ENCODE results near the gene DAND5. TPM values are rescaled to one million over a fixed set of nuclear protein-coding genes. Genes with fewer than 3 reads are reported as not detected.
"Not testable (repeated sequence)": the region's sequence is repeated elsewhere in the genome, so short reads cannot be mapped to it uniquely, and the experiment has no call there.

DAND5 gene
- total RNA-seq, 1 donor from 2014 or later: not detected

DNA sequence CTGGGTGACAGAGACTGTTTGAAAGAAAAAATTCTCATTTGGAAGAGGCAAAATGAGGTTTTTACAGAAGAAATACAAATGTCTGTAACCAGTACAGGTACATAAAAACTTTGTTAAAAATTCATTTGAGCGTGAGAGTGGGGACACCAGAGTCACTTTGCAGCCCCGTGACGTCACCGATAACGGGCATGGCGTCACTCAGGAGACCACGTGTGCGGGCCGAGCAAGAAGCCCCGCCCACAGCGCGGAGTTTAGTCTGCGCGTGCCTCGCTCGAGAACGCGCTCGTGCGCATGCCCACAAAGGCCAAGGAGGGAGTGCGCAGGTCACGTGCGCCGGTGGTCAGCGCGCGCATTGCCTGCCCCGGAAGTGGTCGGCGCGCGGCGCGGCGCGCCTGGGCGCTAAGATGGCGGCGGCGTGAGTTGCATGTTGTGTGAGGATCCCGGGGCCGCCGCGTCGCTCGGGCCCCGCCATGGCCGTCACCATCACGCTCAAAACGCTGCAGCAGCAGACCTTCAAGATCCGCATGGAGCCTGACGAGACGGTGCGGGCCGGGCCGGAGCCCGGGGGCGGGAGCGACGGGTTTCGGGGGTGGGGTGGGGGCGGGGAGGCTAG lies 23.8 kb upstream of the DAND5 start, which contains the start of gene RAD23A:
RAD23A (plus strand) TSS at position 384 of the 613 bp plus-strand sequence; CDS start at position 471, 87 bp downstream.
- peak; percentile 99 for DNase-seq (ENCODE audit: low read depth)

DNA sequence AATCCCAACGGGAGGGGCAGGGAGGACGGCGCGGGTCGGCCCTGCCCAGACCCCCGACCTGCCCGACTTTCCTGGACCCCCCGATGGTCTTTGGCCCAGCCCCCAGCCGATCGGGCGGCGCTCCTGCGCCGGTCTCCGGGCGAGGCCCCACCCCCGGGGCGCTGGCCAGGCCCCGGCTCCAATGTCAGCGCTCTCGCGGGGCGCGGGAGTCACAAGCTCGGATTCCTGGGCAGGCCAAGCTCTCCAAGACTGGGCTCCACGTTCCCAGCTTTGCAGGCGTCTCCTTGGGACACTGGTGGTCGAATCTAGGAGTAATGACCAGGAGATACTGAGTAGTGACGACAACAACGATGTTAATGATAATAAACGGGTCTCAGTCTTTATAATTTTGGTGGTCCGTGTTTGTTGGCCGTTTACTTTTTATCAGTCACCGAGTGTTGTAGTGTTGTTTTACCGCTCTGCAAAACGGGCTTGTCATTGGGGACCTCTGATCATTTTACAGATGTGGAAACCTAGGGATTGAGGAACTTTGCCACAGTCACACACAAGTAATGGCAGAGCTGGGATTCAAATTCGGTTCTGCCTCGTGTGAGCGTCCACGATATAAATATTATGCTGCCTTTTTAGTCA lies 23.2 kb upstream of the DAND5 start:
- DNase-seq (ENCODE audit: low read depth): peak; percentile 88

DNA sequence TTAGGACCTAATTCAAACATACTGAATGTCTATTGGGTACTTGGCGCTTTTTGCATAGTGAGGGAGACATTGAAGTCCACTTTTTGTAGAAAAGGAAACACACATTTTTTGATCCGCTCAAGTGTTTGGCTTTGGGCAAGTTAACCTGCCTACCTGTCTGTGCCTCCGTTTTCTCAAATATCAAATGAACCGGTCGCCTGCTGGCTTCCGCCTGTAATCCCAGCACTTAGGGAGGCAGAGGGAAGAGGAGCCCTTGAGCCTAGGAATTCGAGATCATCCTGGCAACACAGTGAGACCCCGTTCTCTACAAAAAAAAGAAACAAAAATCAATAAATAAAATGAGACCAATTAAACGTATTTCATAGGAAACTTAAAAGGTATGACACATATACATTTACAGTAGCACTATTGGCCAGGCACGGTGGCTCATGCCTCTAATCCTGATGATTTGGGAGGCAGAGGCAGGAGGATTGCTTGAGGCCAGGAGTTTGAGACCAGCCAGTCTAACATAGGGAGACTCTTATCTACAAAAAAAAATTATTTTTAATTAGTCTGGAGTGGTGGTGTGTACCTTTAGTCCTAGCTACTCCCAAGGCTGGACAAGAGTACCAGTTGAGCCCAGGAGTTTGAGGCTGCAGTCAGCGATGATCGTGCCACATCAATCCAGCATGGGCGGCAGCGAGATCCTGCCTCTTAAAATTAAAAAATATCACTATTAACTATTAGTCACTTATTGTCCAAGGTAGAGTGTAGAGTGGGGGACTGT lies 22.5 kb upstream of the DAND5 start:
- DNase-seq (ENCODE audit: low read depth): no peak

DNA sequence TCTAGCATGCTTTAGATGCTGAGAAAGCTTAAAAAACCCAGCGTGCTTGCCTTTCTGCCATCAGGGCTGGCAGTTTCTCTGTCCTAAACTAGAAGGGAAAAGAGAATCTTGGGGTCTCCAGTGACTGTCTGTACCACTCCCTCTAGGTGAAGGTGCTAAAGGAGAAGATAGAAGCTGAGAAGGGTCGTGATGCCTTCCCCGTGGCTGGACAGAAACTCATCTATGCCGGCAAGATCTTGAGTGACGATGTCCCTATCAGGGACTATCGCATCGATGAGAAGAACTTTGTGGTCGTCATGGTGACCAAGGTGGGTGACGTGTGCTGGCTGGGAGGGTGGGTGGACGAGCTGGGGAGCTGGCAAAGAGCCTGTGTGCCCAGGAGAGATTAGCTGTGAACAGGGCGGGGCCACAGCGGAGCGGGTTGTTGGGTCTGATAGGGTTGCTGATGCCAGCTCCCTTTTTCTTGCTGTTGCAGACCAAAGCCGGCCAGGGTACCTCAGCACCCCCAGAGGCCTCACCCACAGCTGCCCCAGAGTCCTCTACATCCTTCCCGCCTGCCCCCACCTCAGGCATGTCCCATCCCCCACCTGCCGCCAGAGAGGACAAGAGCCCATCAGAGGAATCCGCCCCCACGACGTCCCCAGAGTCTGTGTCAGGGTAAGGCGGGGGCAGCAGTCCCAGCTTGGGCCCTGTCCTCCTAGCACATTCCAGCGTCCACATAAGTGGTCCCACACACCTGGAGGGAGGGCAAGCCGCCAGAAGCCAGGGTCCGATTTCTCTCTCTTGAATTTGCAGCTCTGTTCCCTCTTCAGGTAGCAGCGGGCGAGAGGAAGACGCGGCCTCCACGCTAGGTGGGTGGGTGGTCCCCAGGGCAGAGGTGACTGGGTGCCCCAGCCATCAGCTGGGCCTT lies 21.4 kb upstream of the DAND5 start:
- DNase-seq (ENCODE audit: low read depth): no peak

DNA sequence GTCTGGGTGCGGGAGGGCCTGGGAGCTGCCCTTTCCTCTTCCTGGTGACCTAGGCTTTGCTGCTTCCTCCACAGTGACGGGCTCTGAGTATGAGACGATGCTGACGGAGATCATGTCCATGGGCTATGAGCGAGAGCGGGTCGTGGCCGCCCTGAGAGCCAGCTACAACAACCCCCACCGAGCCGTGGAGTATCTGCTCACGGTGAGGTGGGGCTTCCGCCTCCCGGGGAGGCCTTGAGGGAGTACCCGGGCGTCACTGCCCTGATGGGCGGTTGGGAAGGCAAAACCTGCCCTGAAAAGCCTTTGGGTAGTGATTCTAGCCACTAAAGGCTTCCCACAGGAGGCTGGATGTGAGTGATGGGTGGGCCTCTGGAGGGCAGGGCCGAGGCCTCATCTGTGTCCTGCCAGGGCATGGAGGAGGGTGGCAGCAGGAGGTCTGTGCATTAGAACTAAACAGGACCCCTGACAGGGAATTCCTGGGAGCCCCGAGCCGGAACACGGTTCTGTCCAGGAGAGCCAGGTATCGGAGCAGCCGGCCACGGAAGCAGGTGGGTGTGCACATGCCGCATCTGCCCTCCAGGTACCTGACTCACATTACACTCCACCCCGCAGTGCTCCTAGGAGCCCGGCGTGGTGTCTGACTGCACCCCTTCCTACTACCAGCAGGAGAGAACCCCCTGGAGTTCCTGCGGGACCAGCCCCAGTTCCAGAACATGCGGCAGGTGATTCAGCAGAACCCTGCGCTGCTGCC lies 20.6 kb upstream of the DAND5 start:
- no peak for DNase-seq (ENCODE audit: low read depth)

DNA sequence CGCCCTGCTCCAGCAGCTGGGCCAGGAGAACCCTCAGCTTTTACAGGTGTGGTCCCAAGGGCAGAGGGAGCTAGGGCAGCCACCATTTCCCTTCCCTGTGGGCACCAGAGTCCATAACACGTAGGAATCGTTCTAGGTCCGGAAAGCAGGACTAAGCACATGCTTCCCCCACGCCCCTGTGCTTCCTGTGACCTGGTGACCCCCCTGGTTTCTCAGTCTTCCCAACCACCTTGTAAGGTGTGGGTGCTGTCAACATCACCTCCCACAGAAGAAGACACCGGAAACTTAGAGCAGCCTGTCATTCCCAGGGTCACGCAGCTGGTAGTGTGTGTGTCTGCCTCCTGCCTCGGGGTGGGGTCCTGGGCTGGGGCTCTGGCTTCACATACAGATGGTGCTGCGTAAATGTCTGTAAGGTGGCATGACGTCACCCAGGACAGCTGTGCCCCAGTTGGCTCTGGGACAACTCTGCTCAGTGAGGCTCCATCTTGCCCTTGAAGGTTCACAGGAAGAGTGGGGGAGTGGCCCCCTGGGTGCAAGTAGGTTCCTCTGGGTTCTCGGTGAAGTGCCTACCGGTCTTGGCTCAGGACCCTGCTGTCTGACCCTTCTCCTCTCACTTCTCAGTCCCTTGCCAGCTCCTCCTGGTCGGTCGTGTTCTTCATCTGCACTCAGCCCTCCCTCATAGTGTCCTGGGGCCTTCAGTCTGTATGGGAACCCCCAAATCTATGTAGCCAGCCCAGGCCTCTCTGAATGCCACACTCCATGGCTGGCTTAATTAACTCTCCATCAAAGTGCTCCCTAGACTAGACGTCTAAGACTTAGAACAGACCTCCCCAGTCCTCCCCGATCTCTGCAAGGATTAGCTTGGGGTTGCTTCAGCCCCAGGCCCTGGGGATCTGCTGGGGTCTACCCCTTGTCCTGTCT lies 19.8 kb upstream of the DAND5 start:
- DNase-seq (ENCODE audit: low read depth): peak; percentile 64

DNA sequence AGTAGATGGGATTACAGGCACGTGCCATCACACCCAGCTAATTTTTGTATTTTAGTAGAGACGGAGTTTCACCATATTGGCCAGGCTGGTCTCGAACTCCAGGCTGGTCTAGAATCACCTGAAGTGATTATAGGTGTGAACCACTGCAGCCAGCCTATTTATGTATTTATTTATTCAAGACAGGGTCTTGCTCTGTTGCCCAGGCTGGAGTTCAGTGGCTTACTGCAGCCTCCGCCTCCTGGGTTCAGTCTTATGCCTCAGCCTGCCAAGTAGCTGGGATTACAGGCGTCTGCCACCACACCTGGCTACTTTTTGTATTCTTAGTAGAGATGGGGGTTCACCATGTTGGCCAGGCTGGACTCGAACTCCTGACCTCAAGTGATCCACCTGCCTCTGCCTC lies 17.3 kb upstream of the DAND5 start:
- not testable (repeated sequence) for DNase-seq (ENCODE audit: low read depth)

DNA sequence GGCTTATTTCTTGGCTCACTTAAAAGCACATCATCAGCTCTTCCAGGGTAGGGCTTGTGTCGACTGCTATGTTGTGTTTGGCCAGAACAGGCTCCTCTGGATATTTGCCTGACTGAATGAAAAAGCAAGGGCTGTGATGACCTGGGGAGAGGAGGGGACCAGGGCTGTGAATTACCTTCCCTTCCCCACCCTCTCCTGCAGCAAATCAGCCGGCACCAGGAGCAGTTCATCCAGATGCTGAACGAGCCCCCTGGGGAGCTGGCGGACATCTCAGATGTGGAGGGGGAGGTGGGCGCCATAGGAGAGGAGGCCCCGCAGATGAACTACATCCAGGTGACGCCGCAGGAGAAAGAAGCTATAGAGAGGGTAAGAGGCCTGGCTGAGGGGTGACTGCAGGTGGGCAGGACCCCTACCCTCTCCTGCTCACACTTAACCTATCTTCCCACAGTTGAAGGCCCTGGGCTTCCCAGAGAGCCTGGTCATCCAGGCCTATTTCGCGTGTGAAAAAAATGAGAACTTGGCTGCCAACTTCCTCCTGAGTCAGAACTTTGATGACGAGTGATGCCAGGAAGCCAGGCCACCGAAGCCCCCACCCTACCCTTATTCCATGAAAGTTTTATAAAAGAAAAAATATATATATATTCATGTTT lies 16.8 kb upstream of the DAND5 start:
- DNase-seq (ENCODE audit: low read depth): peak; percentile 76

DNA sequence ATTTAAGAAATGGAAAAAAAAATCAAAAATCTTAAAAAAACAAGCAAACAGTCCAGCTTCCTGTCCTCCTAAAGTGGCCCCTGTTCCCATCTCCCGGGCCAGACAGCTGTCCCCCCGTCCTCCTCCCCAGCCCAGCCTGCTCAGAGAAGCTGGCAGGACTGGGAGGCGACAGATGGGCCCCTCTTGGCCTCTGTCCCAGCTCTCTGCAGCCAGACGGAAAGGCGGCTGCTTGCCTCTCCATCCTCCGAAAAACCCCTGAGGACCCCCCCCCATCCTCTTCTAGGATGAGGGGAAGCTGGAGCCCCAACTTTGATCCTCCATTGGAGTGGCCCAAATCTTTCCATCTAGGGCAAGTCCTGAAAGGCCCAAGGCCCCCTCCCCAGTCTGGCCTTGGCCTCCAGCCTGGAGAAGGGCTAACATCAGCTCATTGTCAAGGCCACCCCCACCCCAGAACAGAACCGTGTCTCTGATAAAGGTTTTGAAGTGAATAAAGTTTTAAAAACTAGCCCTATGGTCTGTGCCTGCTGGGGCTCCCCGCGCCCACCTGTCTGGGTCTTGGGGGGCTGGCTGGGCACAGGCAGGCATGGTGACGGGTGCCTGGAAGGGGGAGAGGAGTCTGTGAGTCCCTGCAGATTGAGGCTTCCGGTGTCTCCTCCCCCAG lies 16.1 kb upstream of the DAND5 start:
- peak; percentile 88 for DNase-seq (ENCODE audit: low read depth)

DNA sequence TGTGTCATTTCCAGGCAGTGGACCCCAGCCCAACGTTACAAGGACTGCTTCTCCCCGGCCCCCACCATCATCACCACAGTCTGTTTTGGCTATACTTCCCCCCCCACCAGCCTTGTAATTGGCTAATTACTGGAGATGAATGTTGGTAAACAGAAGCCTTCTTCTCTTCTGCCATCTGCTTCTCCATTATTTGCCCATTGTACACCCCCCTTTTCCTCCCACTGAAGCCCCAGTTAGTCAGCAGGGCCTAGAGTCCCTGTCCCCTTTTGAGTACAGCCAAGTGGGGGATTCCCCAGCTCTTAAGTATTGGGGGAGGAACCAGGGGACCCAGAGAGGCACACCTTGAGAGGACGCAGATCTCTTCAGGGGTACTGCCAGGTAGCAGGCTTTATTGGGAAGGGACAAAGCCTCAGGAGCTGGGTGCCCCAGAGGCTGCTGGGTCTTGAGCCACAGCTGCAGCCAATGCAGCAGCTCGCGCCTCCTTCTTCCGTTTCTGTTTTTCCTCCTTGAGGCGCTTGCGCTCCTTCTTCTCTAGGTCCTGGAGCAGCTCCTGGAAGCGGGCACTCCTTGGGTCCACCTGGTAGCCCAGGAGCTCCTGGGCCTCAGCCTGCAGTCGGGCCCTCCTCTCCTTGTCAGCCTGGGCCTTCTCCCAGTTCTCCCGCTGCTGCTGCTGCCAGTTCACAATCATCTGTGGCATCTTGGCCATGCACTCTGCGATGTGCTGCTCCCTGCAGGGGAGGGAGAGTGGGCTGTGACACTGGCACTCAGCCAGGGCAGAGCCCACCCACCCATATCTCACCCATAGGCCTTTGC lies 15.4 kb upstream of the DAND5 start:
- no peak for DNase-seq (ENCODE audit: low read depth)

DNA sequence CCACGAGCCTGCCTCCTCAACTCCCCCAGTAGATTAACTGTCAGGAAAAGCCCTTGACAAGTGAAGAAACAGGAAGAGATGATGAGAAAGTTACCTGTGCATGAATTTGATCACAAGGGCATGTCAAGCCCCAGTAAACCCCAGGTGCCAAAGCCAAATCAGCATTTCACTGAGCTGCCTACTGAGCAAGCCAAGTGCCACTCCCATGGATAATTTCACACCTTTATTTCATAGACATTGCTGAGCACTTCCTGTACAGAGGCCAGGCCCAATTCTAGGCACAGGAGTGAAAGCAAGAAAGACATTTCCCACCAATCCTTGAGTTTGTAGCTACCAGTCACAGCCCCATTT lies 14.8 kb upstream of the DAND5 start:
- no peak for DNase-seq (ENCODE audit: low read depth)

DNA sequence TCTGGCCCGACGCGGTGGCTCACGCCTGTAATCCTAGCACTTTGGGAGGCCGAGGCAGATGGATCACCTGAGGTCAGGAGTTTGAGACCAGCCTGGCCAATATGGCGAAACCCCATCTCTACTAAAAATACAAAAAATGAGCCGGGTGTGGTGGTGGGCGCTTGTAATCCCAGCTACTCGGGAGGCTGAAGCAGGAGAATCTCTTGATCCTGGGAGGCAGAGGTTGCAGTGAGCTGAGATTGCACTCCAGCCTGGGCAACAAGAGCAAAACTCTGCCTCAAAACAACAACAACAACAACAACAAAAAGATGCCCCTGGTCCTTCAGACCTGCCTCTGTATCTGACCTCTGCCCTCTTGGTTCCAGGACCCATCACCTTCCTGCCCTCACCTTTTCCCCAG lies 13.8 kb upstream of the DAND5 start:
- not testable (repeated sequence) for DNase-seq (ENCODE audit: low read depth)

DNA sequence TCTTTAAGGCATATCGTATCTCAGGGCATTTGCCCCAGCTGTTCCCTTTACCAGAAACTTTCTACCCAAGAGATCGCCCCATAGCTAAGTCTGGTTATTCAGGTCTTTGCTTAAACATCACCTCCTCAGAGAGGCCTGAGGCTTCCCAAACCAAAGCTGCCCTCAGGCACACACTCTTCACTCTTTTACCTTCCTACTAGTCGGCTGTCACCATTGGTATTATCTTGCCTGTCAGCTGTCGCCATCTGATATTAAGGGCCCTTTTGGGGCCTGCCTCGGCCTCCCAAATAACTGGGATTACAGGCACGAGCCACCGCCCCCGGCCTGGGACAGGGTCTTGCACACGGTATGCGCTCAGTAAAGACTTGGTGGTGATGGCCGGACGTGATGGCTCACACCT lies 13.4 kb upstream of the DAND5 start:
- DNase-seq (ENCODE audit: low read depth): peak; percentile 28

DNA sequence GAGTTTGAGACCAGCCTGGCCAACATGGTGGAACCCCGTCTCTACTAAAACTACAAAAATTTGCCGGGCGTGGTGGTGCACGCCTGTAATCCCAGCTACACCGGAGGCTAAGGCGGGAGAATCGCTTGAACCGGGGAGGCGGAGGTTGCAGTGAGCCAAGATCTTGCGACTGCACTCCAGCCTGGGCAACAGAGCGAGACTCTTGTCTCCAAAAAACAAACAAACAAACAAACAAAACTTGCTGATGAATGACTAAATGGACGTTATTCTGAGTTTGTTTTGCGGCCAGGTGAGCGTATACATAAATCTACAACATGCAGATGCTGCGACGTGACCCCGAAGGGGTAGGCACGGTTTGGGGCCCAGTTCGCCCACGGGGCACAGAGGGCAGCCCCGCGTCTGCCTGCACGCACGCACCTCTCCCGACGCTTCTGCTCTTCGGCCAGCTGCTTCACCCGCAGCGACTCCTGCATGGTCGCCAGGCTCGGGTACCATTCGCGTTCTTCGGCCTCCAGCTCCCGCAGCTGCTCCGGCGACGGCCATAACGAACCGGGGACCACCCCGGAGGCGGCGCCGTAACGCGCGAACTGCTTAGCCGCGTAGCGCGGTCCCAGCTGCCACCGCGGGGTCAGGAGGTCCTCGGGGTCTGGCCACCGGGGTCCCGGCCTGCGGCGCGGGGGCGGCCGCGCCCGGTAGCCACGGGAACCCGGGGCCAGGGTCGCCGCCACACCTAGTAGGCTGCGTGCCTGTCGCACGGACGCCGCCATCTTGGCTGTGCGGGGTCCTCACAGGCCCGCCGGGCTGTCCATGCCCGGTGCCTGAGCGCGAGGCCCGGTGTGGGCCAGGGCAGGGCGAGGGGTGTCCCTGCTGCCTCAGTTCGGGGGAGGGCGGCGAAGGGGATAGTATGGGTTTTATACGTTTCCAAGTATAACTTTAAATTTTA lies 12.7 kb upstream of the DAND5 start, which contains the start of gene GADD45GIP1:
GADD45GIP1 (minus strand) TSS at position 778 of the 943 bp plus-strand sequence; CDS start at position 767, 11 bp downstream.
- peak; percentile 85 for DNase-seq (ENCODE audit: low read depth)

DNA sequence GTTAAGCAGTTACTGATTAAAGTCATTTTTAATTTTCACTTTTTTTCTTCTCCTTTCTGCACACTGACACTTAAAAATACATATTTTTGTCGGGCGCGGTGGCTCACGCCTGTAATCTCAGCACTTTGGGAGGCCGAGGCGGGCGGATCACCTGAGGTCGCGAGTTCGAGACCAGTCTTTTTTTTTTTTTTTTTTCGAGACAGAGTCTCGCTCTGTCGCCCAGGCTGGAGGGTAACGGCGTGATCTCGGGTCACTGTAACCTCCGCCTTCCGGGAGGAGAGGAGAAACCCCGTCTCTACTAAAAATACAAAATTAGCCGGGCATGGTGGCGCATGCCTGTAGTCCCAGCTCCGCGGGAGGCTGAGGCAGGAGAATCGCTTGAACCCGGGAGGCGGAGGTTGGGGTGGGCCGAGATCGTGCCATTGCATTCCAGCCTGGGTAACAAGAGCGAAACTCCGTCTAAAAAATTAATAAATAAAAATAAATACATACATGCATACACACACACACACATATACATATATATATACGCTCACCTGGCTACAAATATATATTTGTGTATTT lies 11.9 kb upstream of the DAND5 start:
- not testable (repeated sequence) for DNase-seq (ENCODE audit: low read depth)

DNA sequence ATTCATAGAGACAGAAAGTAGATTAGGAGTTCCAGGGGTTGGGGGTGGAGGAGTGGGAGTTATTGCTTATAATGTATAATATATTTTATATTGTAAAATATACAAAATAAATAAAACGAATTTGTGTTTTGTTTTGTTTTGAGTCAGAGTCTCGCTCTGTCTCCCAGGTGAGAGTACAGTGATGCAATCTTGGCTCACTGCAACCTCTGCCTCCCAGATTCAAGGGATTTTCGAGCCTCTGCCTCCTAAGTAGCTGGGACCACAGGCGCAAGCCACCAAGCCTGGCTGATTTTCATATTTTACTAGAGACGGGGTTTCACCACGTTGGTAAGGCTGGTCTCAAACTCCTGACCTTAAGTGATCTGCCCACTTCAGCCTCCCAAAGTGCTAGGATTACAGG lies 9.9 kb upstream of the DAND5 start:
- no peak for DNase-seq (ENCODE audit: low read depth)
